HTR-8/SVneo (cell line): Measurements from ENCODE around the gene HYI.
"Not testable (repeated sequence)": the region's sequence is repeated elsewhere in the genome, so short reads cannot be mapped to it uniquely, and the experiment has no call there.

ENCODE experiments used
- DNase-seq: peaks from one replicate; pipeline ENCODE4 v3.0.0; 2011; ENCODE audit warnings: low spot score, mixed read lengths; ENCODE audit not compliant: insufficient read length
- FAIRE-seq: peaks from 2 replicates; lab custom pipeline; 2011; peaks lifted over from hg19 to GRCh38; lab: Jason Lieb, UNC

Gene HYI

DNA sequence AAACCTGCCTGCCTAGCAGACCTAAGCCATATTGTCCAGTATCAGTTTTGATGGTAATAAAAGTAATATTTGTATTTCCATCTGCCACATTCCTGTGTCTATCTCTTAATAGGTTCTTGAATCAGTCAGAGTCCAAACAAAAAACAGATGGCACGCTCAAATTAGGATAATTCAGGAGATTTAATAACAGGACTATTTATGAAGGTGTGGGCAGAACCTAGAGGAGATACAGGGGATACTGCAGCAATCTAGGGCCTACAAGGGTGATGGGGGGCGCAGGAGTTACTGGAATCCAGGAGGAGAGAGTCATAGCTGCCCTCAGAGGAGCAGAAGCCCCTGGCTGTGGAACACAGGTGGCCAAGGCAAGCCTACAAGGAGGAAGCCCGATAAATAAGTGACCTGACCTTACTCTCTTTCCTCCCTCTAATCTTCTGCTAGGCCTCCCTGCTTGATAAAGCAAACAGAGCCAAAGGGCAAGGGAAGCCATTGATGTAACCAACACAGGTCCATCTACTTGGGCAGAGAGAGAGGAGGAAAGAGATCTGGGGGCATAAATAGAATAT lies 11.9 kb upstream of the HYI start:
- DNase-seq = no peak
- no peak for FAIRE-seq

DNA sequence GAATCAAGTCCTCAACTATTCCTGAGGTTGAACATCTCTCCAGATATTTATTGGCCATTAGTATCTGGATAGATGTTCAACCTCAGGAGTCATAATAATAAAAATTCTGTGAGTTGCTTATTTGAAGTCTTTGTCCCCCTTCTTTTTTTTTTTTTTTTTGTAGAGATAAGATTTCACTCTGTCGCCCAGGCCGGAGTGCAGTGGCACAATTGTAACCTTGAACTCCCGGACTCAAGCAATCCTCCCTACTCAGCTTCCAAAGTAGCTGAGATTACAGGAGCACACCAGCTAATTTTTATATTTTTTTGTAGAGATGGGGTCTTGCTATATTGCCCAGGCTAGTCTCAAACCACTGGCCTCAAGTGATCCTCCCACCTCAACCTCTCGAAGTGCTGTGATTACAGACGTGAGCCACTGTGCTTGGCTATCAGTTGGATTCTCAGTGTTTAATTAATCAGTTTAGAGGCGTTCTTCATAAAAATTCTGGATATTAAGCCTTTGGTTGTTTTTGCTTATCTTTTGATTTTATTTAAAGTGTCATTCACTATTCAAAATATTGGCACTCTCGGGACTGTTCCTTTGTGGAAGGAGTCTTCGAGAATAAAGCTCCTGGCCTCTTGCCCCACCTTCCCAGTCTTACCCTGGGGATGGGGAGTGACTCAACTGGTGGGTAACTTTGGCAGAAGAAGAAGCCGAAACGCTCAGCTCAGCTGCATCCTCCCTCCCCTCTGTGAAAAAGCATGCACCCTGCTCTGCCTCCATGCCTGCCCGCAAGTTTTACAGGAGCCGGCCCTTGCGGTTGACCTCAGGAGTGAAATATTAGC lies 11.2 kb upstream of the HYI start:
- FAIRE-seq (no peak), DNase-seq (no peak)

DNA sequence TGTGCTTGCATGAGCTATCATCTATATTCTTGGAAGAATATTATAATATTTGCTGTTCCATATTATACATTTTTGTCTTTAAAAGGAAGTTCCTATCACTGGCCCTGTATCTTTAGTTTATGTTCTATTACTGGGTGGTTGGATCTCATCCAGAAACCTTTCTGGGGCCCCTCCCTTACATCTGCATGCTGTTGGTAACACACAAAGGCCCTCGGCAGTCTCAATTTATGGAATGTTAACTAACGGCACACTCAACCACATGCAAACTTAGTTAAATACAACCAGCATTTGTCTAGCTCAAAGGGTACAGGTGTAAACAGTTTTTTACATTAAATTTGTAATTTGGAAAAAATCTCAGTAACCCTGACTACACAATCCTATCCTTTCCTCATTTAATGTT lies 9.7 kb upstream of the HYI start:
- FAIRE-seq = no peak
- no peak for DNase-seq

DNA sequence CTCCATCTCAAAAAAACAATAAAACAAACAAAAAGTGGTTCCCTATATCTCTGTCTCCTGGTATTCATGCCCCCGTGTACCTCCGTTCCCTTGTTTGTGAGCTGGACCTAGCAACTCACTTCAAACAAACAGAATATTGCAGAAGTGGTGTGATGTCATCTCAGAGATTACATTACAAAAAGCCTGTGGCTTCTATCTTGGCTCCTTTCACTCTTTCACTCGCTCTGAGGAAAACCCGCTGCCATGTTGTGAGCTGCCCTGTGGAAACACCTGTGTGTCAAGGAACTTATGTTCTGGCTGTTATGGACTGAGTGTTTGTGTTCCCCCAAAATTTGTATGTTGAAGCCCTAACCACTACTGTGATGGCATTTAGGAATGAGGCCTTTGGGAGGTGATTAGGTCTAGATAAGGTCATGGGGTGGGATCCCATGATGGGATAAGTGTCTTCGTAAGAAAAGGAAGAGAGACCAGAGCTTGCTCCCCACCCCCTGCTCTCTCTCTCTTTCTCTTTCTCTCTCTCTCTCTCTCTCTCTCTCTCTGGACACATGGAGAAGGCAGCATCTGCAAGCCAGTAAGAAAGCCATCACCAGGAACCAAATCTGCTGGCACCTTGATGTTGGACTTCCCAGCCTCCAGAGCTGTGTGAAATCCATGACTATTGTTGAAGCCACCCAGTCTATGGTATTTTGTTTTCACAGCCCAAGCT lies 7.4 kb upstream of the HYI start:
- FAIRE-seq (no peak), DNase-seq (no peak)

DNA sequence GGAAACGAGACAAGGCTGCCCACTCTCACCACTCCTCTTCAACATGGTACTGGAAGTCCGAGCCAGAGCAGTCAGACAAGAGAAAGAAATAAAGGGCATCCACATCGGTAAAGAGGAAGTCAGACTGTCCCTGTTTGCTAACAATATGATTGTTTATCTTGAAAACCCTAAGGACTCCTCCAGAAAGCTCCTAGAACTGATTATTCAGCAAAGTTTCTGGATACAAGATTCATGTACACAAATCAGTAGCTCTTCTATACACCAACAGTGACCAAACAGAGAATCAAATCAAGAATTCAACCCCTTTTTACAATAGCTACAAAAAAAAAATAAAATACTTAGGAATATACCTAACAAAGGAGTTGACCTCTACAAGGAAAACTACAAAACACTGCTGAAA lies 4.6 kb upstream of the HYI start:
- not testable (repeated sequence) for DNase-seq, FAIRE-seq

DNA sequence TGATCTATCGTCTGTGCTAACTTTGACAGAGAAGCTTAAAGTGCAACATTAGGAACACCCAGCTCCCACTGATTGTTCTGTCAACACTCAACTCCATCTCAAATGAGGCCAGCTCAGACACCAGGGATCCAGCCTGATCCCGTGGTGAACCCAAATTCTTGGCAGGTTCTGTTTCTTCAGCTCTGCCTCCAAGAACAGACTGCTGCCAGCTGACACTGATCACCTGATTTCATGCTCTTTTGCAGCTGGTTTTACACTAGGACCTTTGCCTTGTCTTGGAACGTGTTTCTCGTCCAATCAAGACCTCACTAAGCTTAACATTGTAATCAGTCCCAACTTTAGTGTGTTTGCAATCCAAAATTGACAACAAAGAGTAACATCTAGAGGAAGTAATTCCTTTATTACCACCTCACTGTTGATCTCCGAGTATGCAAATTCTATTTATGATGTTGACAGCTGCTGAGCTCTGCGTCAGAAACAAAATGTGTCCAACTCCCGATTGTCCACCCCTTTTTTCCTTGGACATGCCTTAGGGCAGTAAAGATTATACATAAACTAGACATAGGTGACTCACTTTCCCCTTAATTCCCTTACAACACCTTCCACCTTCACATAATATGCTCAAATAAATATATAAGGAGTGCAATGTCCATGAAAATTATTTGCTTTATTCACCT lies 1.6 kb upstream of the HYI start:
- FAIRE-seq (no peak), DNase-seq (no peak)

DNA sequence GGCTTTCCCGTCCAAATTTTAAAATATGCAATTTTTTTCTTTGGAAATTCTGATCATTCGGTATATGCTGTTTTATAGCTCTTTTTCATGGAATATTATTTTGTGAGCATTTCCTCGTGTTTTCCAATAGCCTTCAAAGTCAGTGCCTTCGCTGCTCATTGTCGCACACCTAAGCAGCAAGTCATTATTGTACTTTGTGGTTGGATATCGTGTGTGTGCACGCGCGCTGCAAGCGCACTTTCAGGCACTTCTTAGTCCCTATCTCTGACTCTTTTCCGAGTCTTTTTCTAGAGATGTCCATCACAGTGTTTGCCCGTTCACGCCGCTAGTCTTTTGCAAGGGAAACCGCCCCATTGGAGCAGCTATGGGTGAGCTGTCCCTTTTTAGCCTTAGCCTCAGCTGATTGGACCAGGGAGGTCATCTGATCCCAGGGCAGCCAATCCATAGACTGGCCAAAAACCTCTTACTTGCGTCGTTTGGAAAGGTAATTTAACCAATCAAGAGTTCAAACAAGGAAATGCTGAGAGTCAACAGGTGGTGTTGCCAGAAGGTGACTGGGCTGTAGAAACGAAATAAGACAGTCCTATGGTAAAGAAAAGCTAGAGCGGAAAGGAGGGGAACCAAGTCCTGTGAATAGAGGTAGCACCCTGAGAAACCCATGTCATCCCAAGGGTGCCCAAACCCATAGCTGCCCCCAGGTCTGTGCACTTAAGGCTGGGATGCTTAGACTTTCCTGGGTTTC lies 710 bp upstream of the HYI start:
- peak; percentile 46 for DNase-seq
- no peak for FAIRE-seq

DNA sequence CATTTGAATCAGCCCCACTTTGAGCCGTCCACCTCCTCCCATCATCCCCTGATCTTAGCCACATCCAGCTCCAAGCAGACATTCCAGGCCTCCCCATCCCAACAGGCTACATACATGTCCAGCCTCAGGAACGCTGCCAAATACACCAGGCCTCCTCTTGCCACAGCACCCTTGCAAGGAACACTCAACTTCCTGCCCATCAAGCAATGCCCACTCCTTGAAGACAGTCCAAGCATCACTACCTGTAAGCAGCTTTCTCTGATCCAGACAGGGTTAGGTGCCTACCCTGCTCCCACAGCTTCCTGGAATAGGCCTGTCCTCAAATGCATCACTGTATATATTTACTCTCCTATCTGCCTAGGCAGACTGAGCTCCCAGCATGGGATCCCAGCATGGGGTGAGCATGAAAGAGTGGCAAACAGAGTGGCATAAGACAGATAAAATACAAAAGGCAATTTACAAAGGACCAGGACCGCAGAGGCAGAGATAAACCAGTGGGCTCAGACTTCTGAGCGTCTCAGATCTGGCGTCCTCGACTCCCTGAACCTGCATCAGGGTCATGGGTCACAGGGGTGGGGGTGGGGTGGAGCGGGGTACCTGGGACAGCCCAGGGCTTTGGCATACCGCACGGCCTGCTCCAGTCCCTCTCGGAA lies 816 bp downstream of the HYI start:
- no peak for FAIRE-seq
- peak; percentile 13 for DNase-seq

DNA sequence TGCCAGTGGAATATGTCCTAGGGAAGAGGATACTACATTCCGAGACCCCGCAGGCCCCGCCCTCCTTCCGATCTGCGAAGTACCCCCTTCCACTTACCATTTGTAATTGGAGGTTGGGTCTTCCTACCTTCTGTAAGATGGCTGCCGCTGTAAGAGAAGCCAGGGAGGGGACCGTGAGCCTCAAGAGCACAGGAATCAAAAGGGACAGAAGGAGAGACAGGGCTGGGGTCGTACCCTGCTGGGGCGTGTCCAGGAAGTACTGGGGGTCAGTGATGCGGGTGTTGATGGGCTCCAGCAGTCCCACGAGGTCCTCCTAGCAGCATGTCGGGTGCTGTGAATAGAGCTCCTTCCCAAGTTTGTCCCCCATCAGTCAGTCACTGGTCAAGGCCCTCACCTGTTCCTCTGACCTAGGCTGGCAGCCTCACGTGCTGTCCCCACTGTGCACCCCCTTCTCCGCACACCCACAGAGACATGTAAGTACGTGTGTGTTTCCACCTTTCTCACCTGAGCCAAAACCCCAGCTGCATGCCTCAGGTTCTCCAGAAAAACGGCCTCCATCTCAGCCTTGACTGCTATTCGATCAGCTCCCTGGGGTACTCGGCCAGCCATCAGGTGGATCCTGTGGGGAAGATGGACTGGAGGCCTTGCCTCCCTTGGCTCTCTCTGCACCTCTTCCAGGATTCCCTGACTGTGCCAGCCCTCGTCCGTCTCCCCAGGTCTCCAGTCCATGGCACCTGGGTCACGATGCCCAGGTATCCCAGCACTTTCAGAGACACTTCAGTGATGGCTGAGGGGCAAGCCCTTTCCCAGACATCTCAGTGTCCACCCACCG lies 1.8 kb downstream of the HYI start:
- DNase-seq (no peak), FAIRE-seq (no peak)

DNA sequence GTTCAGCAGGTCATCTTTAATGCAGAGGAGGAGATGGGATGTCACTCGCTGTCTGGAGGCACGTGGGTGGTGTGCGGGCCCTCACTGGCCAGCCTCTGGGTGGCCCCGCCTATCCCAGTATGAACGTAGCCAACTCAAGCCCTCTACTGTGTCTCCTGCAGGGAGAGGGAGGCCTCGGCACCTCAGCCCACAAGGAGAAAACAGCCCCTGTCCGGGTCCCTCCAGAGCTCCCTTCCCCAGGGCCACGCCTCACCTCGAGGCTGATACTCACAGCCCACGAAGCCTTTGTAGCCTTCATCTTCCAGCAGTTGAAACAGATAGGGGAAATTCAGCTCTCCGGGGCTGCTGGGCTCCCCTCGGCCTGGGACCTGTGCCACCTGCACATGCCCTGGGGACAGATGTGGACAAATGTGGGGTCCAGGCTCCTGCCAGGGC lies 2.6 kb downstream of the HYI start:
- DNase-seq (no peak), FAIRE-seq (no peak)

DNA sequence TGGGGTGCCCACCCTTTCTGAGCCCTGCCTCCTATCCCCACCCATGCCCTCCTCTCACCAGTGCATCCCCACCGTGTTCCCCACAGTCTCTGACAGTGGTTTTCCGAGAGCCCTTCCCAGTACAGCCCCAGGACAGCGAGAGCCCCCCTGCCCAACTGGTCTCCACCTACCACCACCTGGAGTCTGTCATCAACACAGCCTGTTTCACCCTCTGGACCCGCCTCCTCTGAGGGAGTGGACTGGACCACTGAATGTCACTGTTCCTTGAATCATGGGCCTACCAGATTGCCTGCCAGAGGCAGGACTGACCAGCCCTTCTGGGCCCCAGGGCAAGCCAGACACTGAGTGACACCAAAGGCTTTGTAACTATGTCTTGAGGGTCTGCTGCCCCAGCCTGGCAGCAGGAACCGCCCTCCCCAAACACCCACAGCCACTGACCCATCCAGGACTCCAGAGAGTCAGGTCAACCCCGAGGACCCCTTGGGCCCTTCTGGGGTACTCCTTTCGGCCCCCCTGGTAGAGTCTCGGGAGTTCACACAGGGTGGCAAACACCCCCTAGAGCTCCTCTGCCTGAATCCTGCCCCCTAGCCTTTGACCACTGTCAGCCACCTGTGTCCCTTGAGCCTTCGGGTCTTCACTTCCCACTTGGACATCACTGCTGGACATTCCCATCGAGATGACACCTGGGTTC lies 3.3 kb downstream of the HYI start:
- FAIRE-seq (no peak), DNase-seq (no peak)

DNA sequence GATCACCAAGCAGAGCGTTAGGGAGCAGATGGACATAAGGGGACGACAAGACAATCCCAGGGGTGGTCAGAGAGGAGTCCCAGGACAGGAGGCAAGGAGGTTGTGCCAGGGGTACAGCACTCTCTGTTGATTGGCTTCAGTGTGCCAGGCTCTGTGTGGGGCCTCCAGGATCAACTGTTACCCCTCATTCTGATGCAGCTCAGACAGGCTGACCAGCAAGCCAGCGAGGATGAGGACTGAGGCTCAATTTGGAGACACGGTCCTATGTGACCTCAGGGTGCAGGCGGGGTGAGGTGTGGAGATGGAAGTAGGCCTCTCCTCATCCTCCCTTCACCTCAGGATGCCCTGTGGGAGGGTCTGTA lies 4.0 kb downstream of the HYI start:
- DNase-seq (no peak), FAIRE-seq (no peak)

DNA sequence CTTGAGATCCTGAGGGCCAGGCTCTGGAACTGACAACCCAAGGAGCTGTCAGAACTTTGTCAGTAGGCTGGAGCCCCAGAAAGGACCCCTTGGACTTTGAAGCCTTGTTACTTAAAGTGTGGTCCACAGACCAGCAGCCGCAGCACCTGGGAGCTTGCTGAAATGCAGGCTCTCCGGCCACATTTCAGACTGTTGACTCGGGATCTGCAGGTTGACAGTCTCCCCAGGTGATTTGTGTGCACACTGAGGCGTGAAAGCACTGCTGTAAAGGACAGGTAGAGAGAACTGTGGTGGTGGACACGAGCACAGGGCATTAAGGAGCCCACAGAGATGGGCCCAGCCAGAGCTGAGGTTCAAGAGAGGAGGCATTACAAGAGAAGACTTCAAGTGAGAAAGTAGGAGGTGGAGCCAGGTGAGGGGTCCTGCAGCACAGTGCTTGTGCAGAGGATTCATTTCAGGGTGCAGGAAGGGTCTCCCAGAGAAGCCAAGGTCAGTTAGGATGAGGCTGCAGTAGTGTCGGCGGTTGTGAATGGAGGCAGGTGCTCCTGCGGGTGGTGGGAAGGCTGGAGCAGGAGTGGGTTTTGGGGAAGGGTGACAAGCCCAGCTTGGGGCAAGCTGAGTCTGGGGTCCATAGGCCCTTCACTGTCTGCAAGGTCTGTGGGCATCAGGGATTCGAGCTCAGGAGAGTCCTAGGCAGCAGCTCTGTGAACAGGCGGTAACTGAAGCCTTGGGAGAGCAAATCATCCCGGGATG lies 4.6 kb downstream of the HYI start:
- FAIRE-seq (no peak), DNase-seq (no peak)

DNA sequence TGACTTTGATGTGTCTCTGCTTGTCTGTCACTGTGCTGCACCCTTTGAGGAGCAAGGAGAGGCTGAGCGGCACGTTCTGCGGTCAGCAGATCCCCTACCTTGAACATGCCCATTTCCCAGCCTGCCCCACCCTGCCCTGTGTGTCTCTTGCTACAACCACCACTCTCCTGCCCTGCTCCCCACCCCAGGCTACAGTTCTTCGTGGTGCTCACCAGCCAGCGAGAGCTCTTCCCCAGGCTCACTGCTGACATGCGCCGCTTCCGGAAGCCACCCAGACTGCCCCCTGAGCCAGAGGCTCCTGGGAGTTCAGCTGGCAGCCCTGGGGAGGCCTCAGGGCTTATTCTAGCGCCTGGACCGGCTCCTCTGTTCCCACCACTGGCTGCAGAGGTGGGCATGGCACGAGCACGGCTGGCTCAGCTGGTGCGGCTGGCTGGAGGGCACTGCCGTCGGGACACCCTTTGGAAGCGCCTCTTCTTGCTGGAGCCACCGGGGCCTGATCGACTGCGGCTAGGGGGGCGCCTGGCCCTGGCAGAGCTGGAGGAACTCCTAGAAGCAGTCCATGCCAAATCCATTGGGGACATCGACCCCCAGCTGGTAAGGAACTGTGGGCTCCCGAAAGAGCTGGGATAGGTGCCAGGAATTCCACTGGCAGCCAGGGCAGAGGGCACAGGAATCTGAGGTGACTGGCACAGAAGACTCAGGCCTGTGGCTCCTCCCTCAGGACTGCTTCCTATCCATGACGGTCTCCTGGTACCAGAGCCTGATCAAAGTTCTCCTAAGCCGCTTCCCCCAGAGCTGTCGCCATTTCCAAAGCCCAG lies 5.6 kb downstream of the HYI start:
- FAIRE-seq (no peak), DNase-seq (no peak)

DNA sequence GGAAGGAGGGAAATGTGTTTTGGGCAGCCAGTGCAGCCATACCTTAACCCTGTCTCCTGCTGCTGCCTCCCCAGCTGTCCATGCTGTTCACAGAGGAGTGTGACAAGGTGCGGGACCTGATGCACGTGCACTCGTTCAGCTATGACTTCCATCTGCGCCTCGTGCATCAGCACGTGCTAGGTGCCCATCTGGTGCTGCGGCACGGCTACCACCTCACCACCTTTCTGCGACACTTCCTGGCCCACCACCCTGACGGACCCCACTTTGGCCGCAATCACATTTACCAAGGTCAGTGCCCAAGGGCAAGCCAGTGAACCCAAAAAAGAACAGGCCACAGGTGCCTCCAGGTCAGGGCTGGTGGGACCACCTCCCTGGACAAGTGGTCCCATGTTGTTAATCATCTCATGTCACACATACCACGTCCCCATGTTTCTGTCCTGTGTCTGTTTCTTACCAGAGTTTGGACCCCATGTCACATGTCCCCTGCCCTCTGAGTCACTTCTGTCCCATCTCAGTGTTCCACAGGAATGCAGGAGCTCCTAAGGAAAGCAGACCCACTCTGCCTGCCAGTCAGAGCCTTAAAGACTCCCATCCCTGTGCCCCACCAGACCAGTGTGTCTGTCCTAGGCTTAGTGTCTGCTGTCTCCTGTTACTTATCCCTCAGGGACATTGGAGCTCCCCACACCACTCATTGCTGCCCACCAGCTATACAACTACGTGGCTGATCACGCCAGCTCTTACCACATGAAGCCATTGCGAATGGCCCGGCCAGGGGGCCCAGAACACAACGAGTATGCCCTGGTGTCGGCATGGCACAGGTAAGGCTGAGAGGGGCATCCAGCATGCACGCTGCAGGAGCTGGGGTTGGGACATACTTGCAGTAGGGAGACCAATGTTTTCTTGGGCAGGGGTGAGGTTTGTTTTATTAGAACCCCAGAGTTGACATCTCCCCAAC lies 6.6 kb downstream of the HYI start:
- FAIRE-seq (peak; percentile 77), DNase-seq (no peak)

DNA sequence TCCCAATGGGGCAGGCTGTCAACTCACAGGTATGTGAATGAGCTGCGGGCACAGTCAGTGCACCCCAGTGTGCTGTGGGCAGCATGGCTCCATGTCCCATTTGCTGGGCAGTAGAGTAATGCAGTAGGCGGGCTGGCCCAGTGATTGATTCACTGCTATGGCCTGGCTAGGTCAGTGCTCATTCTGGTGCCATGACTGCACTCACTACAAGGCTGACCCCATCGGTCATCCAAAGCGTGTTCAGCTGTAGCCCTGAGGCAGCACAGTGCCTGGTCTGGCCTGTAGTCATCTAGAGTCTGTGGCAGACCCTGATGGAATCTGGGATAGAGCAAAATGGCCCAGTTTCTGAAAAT lies 7.4 kb downstream of the HYI start:
- FAIRE-seq (no peak), DNase-seq (no peak)
